ENCODE data around the gene TCHP.
"Not testable (repeated sequence)": the region's sequence is repeated elsewhere in the genome, so short reads cannot be mapped to it uniquely, and the experiment has no call there.

The TCHP gene

GRCh38 chr12:109899783-109900751 lies at the start of gene TCHP:
TCHP (plus strand) TSS chr12:109900274; CDS start chr12:109903027, 2,753 bp downstream.
- TF ChIP-seq GATA1 (IDR thresholded peaks at IDR 0.05; ENCODE audit: low read depth, low read length) (no peak), POLR2A (IDR thresholded peaks at IDR 0.05; ENCODE audit: low read length) (peak; percentile 61)
- peak; percentile 91 for DNase-seq

- DNase-seq: not testable (repeated sequence)
Observed at GRCh38 chr12:109850518-109850917, 49.6 kb upstream of the TCHP start.

GRCh38 chr12:109855377-109855776 lies 44.7 kb upstream of the TCHP start:
- TF ChIP-seq GATA1 (IDR thresholded peaks at IDR 0.05; ENCODE audit: low read depth, low read length) (no peak), POLR2A (IDR thresholded peaks at IDR 0.05; ENCODE audit: low read length) (no peak)
- DNase-seq: no peak

GRCh38 chr12:109857715-109858114 lies 42.4 kb upstream of the TCHP start:
- no peak for DNase-seq
- no peak for TF ChIP-seq GATA1 (IDR thresholded peaks at IDR 0.05; ENCODE audit: low read depth, low read length)
- no peak for TF ChIP-seq POLR2A (IDR thresholded peaks at IDR 0.05; ENCODE audit: low read length)

GRCh38 chr12:109858764-109859163 lies 41.3 kb upstream of the TCHP start:
- no peak for DNase-seq
- TF ChIP-seq POLR2A (IDR thresholded peaks at IDR 0.05; ENCODE audit: low read length): no peak
- no peak for TF ChIP-seq GATA1 (IDR thresholded peaks at IDR 0.05; ENCODE audit: low read depth, low read length)

GRCh38 chr12:109860977-109861376 lies 39.1 kb upstream of the TCHP start:
- no peak for TF ChIP-seq GATA1 (IDR thresholded peaks at IDR 0.05; ENCODE audit: low read depth, low read length)
- no peak for TF ChIP-seq POLR2A (IDR thresholded peaks at IDR 0.05; ENCODE audit: low read length)
- DNase-seq: no peak

GRCh38 chr12:109861689-109862314 lies 38.3 kb upstream of the TCHP start:
- no peak for TF ChIP-seq GATA1 (IDR thresholded peaks at IDR 0.05; ENCODE audit: low read depth, low read length)
- DNase-seq: no peak

GRCh38 chr12:109862491-109862890 lies 37.6 kb upstream of the TCHP start:
- not testable (repeated sequence) for DNase-seq

GRCh38 chr12:109863847-109864712 lies 36.0 kb upstream of the TCHP start:
- TF ChIP-seq POLR2A (IDR thresholded peaks at IDR 0.05; ENCODE audit: low read length): no peak
- DNase-seq: no peak

GRCh38 chr12:109864916-109865315 lies 35.2 kb upstream of the TCHP start:
- no peak for TF ChIP-seq POLR2A (IDR thresholded peaks at IDR 0.05; ENCODE audit: low read length)
- TF ChIP-seq GATA1 (IDR thresholded peaks at IDR 0.05; ENCODE audit: low read depth, low read length): no peak
- DNase-seq: no peak

- DNase-seq: no peak
- TF ChIP-seq POLR2A (IDR thresholded peaks at IDR 0.05; ENCODE audit: low read length): no peak
- TF ChIP-seq GATA1 (IDR thresholded peaks at IDR 0.05; ENCODE audit: low read depth, low read length): no peak
Observed at GRCh38 chr12:109868182-109869051, 31.7 kb upstream of the TCHP start.

GRCh38 chr12:109870648-109871047 lies 29.4 kb upstream of the TCHP start:
- DNase-seq: no peak
- TF ChIP-seq POLR2A (IDR thresholded peaks at IDR 0.05; ENCODE audit: low read length): no peak
- TF ChIP-seq GATA1 (IDR thresholded peaks at IDR 0.05; ENCODE audit: low read depth, low read length): no peak

GRCh38 chr12:109871668-109872314 lies 28.3 kb upstream of the TCHP start:
- no peak for DNase-seq
- TF ChIP-seq GATA1 (IDR thresholded peaks at IDR 0.05; ENCODE audit: low read depth, low read length) (no peak), POLR2A (IDR thresholded peaks at IDR 0.05; ENCODE audit: low read length) (no peak)
